Skeletal muscle cell (primary cell): ENCODE data around the gene OR5H2.

ENCODE experiments used
- DNase-seq: peaks from one replicate; pipeline ENCODE4 v3.0.0-alpha.2; 2010; ENCODE audit warnings: low read depth
- H3K4me3 ChIP-seq: 2 replicates; pipeline ENCODE4 v1.5.1; 2011; ENCODE audit warnings: low read depth, mild to moderate bottlenecking, control low read depth, low read length, moderate library complexity

Gene OR5H2

GRCh38 chr3:98328933-98329332 is 46.6 kb downstream of the OR5H2 start:
- no peak overlapping the region for H3K4me3 ChIP-seq
- DNase-seq = no peak

DNA sequence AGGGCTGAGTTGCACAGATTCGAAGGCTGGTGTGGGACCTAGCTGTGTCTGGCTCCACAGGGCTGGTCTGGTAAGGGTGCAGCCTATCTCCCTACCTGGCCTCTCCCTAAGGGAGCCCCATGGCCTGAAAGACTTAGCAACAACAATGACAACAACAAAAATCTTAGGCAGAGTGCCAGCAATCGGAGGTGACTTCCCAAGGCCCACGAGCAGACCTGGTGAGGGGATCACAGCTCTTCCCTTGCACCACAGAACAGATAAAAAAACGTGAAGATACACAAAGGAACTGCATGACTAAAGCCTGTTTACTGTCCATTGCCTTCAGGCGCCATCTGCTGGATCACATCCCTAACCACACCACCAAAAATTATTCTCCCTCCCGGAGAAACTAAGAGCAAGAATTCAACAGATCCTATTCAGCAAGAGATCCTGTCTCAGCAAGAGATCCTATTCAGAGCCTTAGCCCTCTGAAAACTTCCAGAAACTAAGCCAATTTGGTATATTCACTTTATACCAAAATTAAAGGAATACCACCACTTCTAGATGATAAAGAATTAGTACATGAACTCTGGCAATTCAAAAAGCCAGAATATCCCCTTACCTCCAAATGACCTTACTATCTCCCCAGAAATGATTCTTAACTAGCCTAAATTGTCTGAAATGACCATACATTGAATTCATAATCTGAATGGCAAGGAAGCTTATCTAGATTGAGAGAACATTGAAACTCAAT is 47.3 kb downstream of the OR5H2 start:
- DNase-seq = peak; percentile 4

DNA sequence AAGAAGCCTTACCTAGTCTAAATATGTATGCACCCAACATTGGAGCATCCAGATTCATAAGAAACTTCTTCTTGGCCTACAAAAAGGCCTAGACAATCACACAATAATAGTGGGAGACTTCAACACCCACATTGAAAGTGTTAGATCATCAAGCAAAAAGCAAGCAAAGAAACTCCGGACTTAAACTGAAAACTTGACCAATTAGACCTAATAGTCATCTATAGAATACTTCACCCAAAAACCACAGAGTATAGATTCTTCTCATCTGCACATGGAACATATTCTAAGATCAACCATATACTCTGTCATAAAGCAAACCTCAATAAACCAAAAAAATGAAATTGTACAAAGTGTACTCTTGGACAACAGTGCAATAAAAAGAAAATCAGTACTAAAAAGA is 49.0 kb downstream of the OR5H2 start:
- DNase-seq = no peak
- no peak overlapping the region for H3K4me3 ChIP-seq

More for the DNA sequence above, 47.3 kb downstream of the OR5H2 start:
- H3K4me3 ChIP-seq = no peak overlapping the region
